Osteoblast (primary cell): ENCODE measurements around the gene NPC1. TPM values are rescaled to one million over a fixed set of nuclear protein-coding genes. Genes with fewer than 3 reads are reported as not detected.
"Not testable (repeated sequence)": the region's sequence is repeated elsewhere in the genome, so short reads cannot be mapped to it uniquely, and the experiment has no call there.

Experiments used
- DNase-seq: peaks from one replicate; pipeline ENCODE4 v3.0.0; 2011; ENCODE audit warnings: low spot score, mixed read lengths; ENCODE audit not compliant: insufficient read length; ENCODE audit errors: missing footprints
- H2AFZ ChIP-seq: 2 replicates; pipeline ENCODE4 v1.6.0; 2011; ENCODE audit warnings: mild to moderate bottlenecking, low read length
- H3K27ac ChIP-seq: 2 replicates; pipeline ENCODE4 v1.5.1; 2011; ENCODE audit warnings: mild to moderate bottlenecking, low read depth, low read length, moderate library complexity
- H3K27me3 ChIP-seq: 2 replicates; pipeline ENCODE4 v1.6.0; 2012; ENCODE audit warnings: mild to moderate bottlenecking, control low read depth, inconsistent platforms, low read length, moderate library complexity; ENCODE audit not compliant: insufficient read depth
- H3K36me3 ChIP-seq: 2 replicates; pipeline ENCODE4 v1.5.1; 2011; ENCODE audit warnings: mild to moderate bottlenecking, low read length, control low read depth, moderate library complexity; ENCODE audit not compliant: insufficient read depth
- H3K4me1 ChIP-seq: 2 replicates; pipeline ENCODE4 v1.5.1; 2011; ENCODE audit warnings: mild to moderate bottlenecking, low read length, control low read depth, moderate library complexity; ENCODE audit not compliant: insufficient read depth
- H3K4me2 ChIP-seq: 2 replicates; pipeline ENCODE4 v1.6.0; 2011; ENCODE audit warnings: mild to moderate bottlenecking, low read length; ENCODE audit not compliant: insufficient read depth
- H3K4me3 ChIP-seq: fragments of 200-600 bp; sonication (generic); 3 replicates; pipeline ENCODE4 v1.5.1; 2012; ENCODE audit warnings: mild to moderate bottlenecking, low read length, inconsistent platforms; ENCODE audit not compliant: insufficient read depth
- H3K79me2 ChIP-seq: 2 replicates; pipeline ENCODE4 v1.6.0; 2012; ENCODE audit warnings: mild to moderate bottlenecking, low read length, control low read depth, inconsistent platforms; ENCODE audit not compliant: insufficient read depth
- H3K9me3 ChIP-seq: 2 replicates; pipeline ENCODE4 v1.5.1; 2011; ENCODE audit warnings: low read depth, low read length, control low read depth
- H4K20me1 ChIP-seq: 2 replicates; pipeline ENCODE4 v1.6.0; 2012; ENCODE audit warnings: mild to moderate bottlenecking, low read length, control low read depth; ENCODE audit not compliant: insufficient read depth
- total RNA-seq: library from RNA; depleted of rRNA; stranded (reverse); fragments of >200 nt; gene quantifications from 2 replicates; pipeline ENCODE4 v1.2.3, GENCODE V29; 2012
- TF ChIP-seq, protein P1 (sequence below): IDR thresholded peaks from 2 replicates; pipeline ENCODE4 v1.5.1; 2011; ENCODE audit warnings: mild to moderate bottlenecking, low read depth, low read length, moderate library complexity; ENCODE audit errors: extremely low read depth

The NPC1 gene
- total RNA-seq, 1 donor = 136 TPM

DNA sequence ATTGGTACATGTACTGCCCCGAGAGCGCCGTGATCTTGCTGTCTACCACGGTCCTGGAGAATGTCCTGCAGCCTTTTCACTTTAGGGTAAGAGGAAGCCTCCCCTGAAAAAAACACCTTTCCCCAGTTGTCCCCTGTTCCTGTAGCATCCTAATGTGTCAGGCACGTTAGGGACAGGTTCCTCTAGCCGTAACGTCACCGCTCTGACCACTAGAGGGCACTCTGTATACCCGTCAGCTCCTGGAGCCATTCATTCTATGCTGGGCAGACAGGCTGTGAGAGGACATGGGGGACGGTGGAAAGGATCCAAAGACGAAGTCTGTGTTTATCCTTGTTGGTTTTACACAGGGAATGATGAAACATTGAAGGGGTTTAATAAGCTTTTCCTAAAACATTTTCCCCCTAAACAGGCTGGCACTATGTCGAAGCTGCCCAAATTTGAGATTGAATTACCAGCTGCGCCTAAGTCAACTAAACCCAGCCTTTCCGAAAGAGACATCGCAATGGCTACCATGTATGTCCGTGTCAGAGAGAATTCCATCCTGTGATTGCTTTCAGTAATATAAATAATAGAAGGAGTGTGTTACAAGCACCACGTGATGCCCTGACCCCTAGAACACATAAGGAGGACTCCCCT lies 70.3 kb downstream of the NPC1 start:
- TF ChIP-seq, protein P1, sequence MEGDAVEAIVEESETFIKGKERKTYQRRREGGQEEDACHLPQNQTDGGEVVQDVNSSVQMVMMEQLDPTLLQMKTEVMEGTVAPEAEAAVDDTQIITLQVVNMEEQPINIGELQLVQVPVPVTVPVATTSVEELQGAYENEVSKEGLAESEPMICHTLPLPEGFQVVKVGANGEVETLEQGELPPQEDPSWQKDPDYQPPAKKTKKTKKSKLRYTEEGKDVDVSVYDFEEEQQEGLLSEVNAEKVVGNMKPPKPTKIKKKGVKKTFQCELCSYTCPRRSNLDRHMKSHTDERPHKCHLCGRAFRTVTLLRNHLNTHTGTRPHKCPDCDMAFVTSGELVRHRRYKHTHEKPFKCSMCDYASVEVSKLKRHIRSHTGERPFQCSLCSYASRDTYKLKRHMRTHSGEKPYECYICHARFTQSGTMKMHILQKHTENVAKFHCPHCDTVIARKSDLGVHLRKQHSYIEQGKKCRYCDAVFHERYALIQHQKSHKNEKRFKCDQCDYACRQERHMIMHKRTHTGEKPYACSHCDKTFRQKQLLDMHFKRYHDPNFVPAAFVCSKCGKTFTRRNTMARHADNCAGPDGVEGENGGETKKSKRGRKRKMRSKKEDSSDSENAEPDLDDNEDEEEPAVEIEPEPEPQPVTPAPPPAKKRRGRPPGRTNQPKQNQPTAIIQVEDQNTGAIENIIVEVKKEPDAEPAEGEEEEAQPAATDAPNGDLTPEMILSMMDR = peak; percentile 96
- H3K4me2 ChIP-seq = no peak overlapping the region
- peak overlapping the region; percentile 14 for H3K27ac ChIP-seq
- H2AFZ ChIP-seq = no peak overlapping the region
- peaks cover 40% of the 10 kb centered on the region for H3K36me3 ChIP-seq
- H4K20me1 ChIP-seq = no peaks in the 10 kb centered on the region
- H3K4me1 ChIP-seq = no peaks in the 10 kb centered on the region
- H3K9me3 ChIP-seq = no peaks in the 10 kb centered on the region
- no peaks in the 10 kb centered on the region for H3K27me3 ChIP-seq
- no peak overlapping the region for H3K4me3 ChIP-seq
- DNase-seq = peak; percentile 64
- H3K79me2 ChIP-seq = no peaks in the 10 kb centered on the region

DNA sequence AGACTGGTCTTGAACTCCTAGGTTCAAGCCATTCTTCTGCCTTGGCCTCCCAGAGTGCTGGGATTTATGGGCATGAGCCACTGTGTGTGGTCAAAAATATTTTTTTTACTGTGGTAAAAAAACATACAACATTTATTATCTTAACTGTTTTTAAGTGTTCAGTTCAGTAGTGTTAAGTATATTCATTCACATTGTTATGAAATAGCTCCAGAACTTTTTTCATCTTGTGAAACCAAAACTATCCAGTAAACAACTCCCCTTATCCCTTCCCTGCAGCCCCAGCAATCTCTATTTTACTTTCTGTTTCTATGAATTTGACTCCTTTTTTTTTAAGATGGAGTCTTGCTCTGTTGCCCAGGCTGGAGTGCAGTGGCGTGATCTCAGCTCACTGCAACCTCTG lies 73.7 kb downstream of the NPC1 start:
- no peaks in the 10 kb centered on the region for H3K27me3 ChIP-seq
- H3K4me3 ChIP-seq = no peak overlapping the region

DNA sequence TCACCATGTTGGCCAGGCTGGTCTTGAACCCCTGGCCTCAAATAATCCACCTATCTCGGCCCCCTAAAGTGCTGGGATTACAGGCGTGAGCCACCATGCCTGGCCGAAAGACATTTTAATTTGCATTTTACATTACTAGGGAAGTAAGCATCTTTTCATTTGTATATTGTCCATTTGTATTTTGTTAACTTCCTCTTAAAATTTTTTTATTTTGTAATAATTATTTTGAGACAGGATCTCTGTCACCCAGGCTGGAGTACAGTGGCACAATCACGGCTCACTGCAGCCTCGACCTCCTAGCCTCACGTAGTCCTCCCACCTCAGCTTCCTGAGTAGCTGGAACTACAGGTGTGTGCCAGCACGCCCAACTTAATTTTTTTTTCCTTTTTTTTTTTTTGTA lies 74.1 kb downstream of the NPC1 start:
- H3K9me3 ChIP-seq, H2AFZ ChIP-seq, H3K4me1 ChIP-seq, H3K4me3 ChIP-seq, DNase-seq, H3K27ac ChIP-seq, H3K4me2 ChIP-seq, H3K27me3 ChIP-seq, H4K20me1 ChIP-seq: not testable (repeated sequence)
- H3K36me3 ChIP-seq = peaks cover 45% of the 10 kb centered on the region
- H3K79me2 ChIP-seq = peaks cover 15% of the 10 kb centered on the region

More for the DNA sequence above, 73.7 kb downstream of the NPC1 start:
- no peaks in the 10 kb centered on the region for H4K20me1 ChIP-seq
- H2AFZ ChIP-seq = no peak overlapping the region
- peaks cover 11% of the 10 kb centered on the region for H3K79me2 ChIP-seq
- DNase-seq = no peak
- no peaks in the 10 kb centered on the region for H3K9me3 ChIP-seq
- peaks cover 42% of the 10 kb centered on the region for H3K36me3 ChIP-seq
- H3K4me2 ChIP-seq = no peak overlapping the region
- H3K27ac ChIP-seq = no peak overlapping the region
- no peaks in the 10 kb centered on the region for H3K4me1 ChIP-seq
- TF ChIP-seq, protein P1 = no peak

DNA sequence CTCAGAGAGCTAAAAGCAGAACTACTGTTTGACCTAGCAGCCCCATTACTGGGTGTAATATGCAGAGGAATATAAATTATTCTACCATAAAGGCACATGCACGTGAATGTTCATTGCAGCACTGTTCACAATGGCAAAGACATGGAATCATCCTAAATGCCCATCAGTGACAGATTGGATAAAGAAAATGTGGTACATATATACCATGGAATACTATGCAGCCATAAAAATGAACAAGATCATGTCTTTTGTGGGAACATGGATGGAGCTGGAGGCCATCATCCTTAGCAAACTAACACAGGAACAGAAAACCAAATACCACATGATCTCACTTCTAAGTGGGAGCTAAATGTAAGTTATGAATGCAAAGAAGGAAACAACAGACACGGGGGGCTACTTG lies 75.4 kb downstream of the NPC1 start:
- DNase-seq, H3K4me3 ChIP-seq, H3K4me2 ChIP-seq, H4K20me1 ChIP-seq, H3K4me1 ChIP-seq, H3K9me3 ChIP-seq, H3K27me3 ChIP-seq, H2AFZ ChIP-seq, H3K27ac ChIP-seq: not testable (repeated sequence)
- H3K36me3 ChIP-seq = peaks cover 45% of the 10 kb centered on the region
- peaks cover 24% of the 10 kb centered on the region for H3K79me2 ChIP-seq

DNA sequence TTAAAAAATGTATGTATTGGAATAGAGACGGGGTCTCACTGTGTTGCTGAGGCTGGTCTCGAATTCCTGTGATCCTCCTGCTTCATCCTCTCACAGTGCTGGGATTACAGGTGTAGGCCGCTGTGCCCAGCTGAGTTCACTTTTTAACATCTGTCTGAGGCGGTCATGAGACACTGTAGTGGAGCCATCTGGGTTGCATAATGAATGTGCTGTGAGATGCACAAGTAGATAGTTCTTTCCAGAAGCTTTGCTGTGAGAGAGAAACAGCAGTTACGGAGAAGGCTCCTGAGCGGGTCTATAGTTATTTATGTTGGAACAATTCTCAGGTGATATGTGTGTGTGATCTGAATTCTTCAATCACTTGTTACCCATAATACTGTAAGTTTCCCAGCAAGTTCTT lies 79.9 kb downstream of the NPC1 start:
- H3K4me3 ChIP-seq = no peak overlapping the region
- no peak overlapping the region for H3K4me2 ChIP-seq
- H4K20me1 ChIP-seq = peaks cover 10% of the 10 kb centered on the region
- no peak overlapping the region for H3K27ac ChIP-seq
- peaks cover 45% of the 10 kb centered on the region for H3K36me3 ChIP-seq
- H3K27me3 ChIP-seq = no peaks in the 10 kb centered on the region
- peaks cover 45% of the 10 kb centered on the region for H3K79me2 ChIP-seq
- TF ChIP-seq, protein P1 = no peak
- no peaks in the 10 kb centered on the region for H3K9me3 ChIP-seq
- H2AFZ ChIP-seq = no peak overlapping the region
- peaks cover 14% of the 10 kb centered on the region for H3K4me1 ChIP-seq
- no peak for DNase-seq
